ENCODE data around the gene MPDZ. TPM values are rescaled to one million over a fixed set of nuclear protein-coding genes. Genes with fewer than 3 reads are reported as not detected.

Gene MPDZ
- total RNA-seq, 1 donor from 2014 or later = 31.0 TPM

DNA sequence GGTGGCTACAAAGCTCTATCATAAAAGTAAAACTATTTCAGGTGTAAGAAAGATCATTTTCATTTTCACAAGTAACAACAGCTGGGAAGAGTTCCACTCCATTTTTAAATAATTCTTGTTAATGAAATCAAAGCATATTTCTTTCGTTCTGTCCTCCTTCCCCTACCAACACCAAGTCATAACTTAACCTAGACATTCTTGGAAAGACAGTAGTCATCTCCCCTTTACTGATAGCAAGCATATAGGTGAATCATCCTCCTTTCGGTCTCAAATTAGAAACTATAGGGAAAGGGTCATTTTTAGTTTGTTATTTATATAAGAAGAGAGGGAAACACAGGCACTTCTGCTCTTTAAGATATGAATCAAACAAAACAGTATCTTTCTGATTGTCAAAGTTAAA is 38.2 kb downstream of the MPDZ start:
- FAIRE-seq (no peak), DNase-seq (ENCODE audit: low read depth) (no peak)
- no peak for TF ChIP-seq EZH2 (IDR thresholded peaks at IDR 0.05; ENCODE audit: insufficient read depth, low read length)
- TF ChIP-seq, protein P1, sequence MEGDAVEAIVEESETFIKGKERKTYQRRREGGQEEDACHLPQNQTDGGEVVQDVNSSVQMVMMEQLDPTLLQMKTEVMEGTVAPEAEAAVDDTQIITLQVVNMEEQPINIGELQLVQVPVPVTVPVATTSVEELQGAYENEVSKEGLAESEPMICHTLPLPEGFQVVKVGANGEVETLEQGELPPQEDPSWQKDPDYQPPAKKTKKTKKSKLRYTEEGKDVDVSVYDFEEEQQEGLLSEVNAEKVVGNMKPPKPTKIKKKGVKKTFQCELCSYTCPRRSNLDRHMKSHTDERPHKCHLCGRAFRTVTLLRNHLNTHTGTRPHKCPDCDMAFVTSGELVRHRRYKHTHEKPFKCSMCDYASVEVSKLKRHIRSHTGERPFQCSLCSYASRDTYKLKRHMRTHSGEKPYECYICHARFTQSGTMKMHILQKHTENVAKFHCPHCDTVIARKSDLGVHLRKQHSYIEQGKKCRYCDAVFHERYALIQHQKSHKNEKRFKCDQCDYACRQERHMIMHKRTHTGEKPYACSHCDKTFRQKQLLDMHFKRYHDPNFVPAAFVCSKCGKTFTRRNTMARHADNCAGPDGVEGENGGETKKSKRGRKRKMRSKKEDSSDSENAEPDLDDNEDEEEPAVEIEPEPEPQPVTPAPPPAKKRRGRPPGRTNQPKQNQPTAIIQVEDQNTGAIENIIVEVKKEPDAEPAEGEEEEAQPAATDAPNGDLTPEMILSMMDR (IDR thresholded peaks at IDR 0.05; ENCODE audit: insufficient read depth, low read depth, low read length) = no peak
- H3K27ac Mint-ChIP-seq (ENCODE audit: unreplicated experiment) = no peak overlapping the region
- no peaks in the 10 kb centered on the region for H3K4me1 ChIP-seq (ENCODE audit: insufficient read depth, low read length)
- H3K4me2 ChIP-seq (ENCODE audit: low read length) = no peak overlapping the region
- no peak overlapping the region for H3K4me3 Mint-ChIP-seq (ENCODE audit: unreplicated experiment)
- peaks cover 3% of the 10 kb centered on the region for H3K4me1 Mint-ChIP-seq (ENCODE audit: low read depth, unreplicated experiment)
- H3K27me3 ChIP-seq (ENCODE audit: insufficient read depth, low read length) = no peaks in the 10 kb centered on the region
- no peaks in the 10 kb centered on the region for H3K27me3 Mint-ChIP-seq (ENCODE audit: low read depth, unreplicated experiment)
- peaks cover 4% of the 10 kb centered on the region for H3K36me3 ChIP-seq (ENCODE audit: insufficient read depth, low read length)
- no peaks in the 10 kb centered on the region for H3K9me3 Mint-ChIP-seq (ENCODE audit: unreplicated experiment)
- no peaks in the 10 kb centered on the region for H3K79me2 ChIP-seq (ENCODE audit: insufficient read depth, low read length)
- no peak overlapping the region for H3K4me3 ChIP-seq (ENCODE audit: insufficient read depth, low read depth, low read length)
- H2AFZ ChIP-seq (ENCODE audit: low read depth, low read length) = no peak overlapping the region
- H4K20me1 ChIP-seq (ENCODE audit: insufficient read depth, low read length) = no peaks in the 10 kb centered on the region
- no peak overlapping the region for H3K9ac ChIP-seq (ENCODE audit: low read length)
- H3K36me3 Mint-ChIP-seq (ENCODE audit: low read depth, unreplicated experiment) = no peaks in the 10 kb centered on the region
- H3K9me3 ChIP-seq (ENCODE audit: insufficient read depth, low read depth, low read length) = no peaks in the 10 kb centered on the region
- no peak overlapping the region for H3K27ac ChIP-seq (ENCODE audit: low read depth, low read length)

DNA sequence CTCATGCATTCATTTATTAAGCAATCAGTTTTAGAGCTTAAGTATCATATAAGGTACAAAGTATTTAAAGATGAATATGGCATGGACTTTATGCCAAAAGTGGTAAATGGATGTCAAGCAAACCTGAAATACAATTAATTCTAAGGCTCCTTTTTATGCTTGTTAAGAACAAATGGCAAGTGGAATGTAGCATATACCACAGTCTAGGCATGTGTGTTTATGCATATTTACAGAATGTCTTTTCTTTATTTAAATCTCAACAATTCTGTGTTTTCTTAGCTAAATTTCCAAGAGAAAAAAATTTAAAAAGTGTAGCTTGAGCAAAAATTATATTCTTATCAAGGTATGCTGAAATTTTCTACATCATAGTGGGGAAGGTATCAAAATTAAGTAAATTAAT is 39.8 kb downstream of the MPDZ start:
- Histone ChIP-seq H3K79me2 (ENCODE audit: insufficient read depth, low read length) (no peaks in the 10 kb centered on the region), H3K4me3 (ENCODE audit: insufficient read depth, low read depth, low read length) (no peak overlapping the region), H3K9me3 (ENCODE audit: insufficient read depth, low read depth, low read length) (no peaks in the 10 kb centered on the region), H3K36me3 (ENCODE audit: insufficient read depth, low read length) (peaks cover 4% of the 10 kb centered on the region), H3K4me2 (ENCODE audit: low read length) (no peak overlapping the region), H2AFZ (ENCODE audit: low read depth, low read length) (no peak overlapping the region), H3K27ac (ENCODE audit: low read depth, low read length) (no peak overlapping the region), H4K20me1 (ENCODE audit: insufficient read depth, low read length) (no peaks in the 10 kb centered on the region), H3K27me3 (ENCODE audit: insufficient read depth, low read length) (no peaks in the 10 kb centered on the region), H3K4me1 (ENCODE audit: insufficient read depth, low read length) (no peaks in the 10 kb centered on the region), H3K9ac (ENCODE audit: low read length) (no peak overlapping the region)
- DNase-seq (ENCODE audit: low read depth) (no peak), FAIRE-seq (no peak)
- Mint-ChIP-seq H3K4me1 (ENCODE audit: low read depth, unreplicated experiment) (peaks cover 3% of the 10 kb centered on the region), H3K9me3 (ENCODE audit: unreplicated experiment) (no peaks in the 10 kb centered on the region), H3K36me3 (ENCODE audit: low read depth, unreplicated experiment) (no peaks in the 10 kb centered on the region), H3K4me3 (ENCODE audit: unreplicated experiment) (no peak overlapping the region), H3K27ac (ENCODE audit: unreplicated experiment) (no peak overlapping the region), H3K27me3 (ENCODE audit: low read depth, unreplicated experiment) (no peaks in the 10 kb centered on the region)
- no peak for TF ChIP-seq EZH2 (IDR thresholded peaks at IDR 0.05; ENCODE audit: insufficient read depth, low read length)
- TF ChIP-seq, protein P1 (IDR thresholded peaks at IDR 0.05; ENCODE audit: insufficient read depth, low read depth, low read length) = no peak

DNA sequence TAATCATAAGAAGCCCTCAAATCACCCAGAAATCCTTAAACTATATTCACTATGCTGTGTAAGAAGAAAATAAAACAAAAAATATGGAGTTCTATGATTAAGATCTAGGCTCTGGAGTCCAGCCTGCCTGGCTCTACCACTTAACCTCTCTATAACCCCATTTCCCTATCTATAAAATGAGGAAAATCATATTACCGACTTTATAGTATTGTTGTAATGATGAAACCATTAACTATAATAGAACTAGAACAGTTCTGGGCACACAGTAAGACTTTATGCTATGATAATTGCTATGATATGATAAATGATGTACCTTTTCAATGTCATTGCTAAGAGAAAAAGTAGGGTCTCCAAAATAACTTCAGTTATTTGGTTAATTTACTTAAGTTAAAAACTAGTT is 40.3 kb downstream of the MPDZ start:
- H3K4me3 ChIP-seq (ENCODE audit: insufficient read depth, low read depth, low read length) = no peak overlapping the region
- no peak for DNase-seq (ENCODE audit: low read depth)
- H3K27ac ChIP-seq (ENCODE audit: low read depth, low read length) = no peak overlapping the region
- Mint-ChIP-seq H3K9me3 (ENCODE audit: unreplicated experiment) (no peaks in the 10 kb centered on the region), H3K36me3 (ENCODE audit: low read depth, unreplicated experiment) (no peaks in the 10 kb centered on the region), H3K27ac (ENCODE audit: unreplicated experiment) (no peak overlapping the region), H3K27me3 (ENCODE audit: low read depth, unreplicated experiment) (no peaks in the 10 kb centered on the region), H3K4me3 (ENCODE audit: unreplicated experiment) (no peak overlapping the region), H3K4me1 (ENCODE audit: low read depth, unreplicated experiment) (peaks cover 3% of the 10 kb centered on the region)
- no peaks in the 10 kb centered on the region for H4K20me1 ChIP-seq (ENCODE audit: insufficient read depth, low read length)
- no peak for FAIRE-seq
- H3K4me1 ChIP-seq (ENCODE audit: insufficient read depth, low read length) = no peaks in the 10 kb centered on the region
- H3K9ac ChIP-seq (ENCODE audit: low read length) = no peak overlapping the region
- peaks cover 4% of the 10 kb centered on the region for H3K36me3 ChIP-seq (ENCODE audit: insufficient read depth, low read length)
- H2AFZ ChIP-seq (ENCODE audit: low read depth, low read length) = no peak overlapping the region
- no peaks in the 10 kb centered on the region for H3K27me3 ChIP-seq (ENCODE audit: insufficient read depth, low read length)
- no peaks in the 10 kb centered on the region for H3K9me3 ChIP-seq (ENCODE audit: insufficient read depth, low read depth, low read length)
- H3K79me2 ChIP-seq (ENCODE audit: insufficient read depth, low read length) = no peaks in the 10 kb centered on the region
- no peak overlapping the region for H3K4me2 ChIP-seq (ENCODE audit: low read length)
- TF ChIP-seq, protein P1 (IDR thresholded peaks at IDR 0.05; ENCODE audit: insufficient read depth, low read depth, low read length) = no peak
- no peak for TF ChIP-seq EZH2 (IDR thresholded peaks at IDR 0.05; ENCODE audit: insufficient read depth, low read length)

Measured in astrocyte (in vitro differentiated cells and primary cell).